Anterior cingulate cortex (tissue), 58 donors: Measurements from ENCODE around the gene HPN.
"Not testable (repeated sequence)": the region's sequence is repeated elsewhere in the genome, so short reads cannot be mapped to it uniquely, and the experiment has no call there.

Source experiments
- DNase-seq, 58 donors: peaks; one replicate each; lab custom pipeline; 2025; lab: John Stamatoyannopoulos, UW

Gene HPN

GRCh38 chr19:35041548-35042055, at the start of gene HPN:
Gene HPN, plus strand, starts transcription at chr19:35041721. Its CDS starts 786 bp downstream, at chr19:35042507.
- no peak for DNase-seq

GRCh38 chr19:34992582-34992981, 48.9 kb upstream of the HPN start:
- not testable (repeated sequence) for DNase-seq

GRCh38 chr19:34994286-34994642, 47.3 kb upstream of the HPN start:
- no peak for DNase-seq

GRCh38 chr19:34994643-34995541, 46.6 kb upstream of the HPN start:
- DNase-seq, result no peak

- no peak for DNase-seq
Measured at GRCh38 chr19:34995551-34995950, 46.0 kb upstream of the HPN start.

GRCh38 chr19:34997071-34997617, 44.4 kb upstream of the HPN start:
- no peak for DNase-seq

- DNase-seq, result not testable (repeated sequence)
Measured at GRCh38 chr19:34998224-34998623, 43.3 kb upstream of the HPN start.

GRCh38 chr19:34998777-34999497, 42.6 kb upstream of the HPN start:
- DNase-seq, result peak in 1 of 58 donors; percentile 11

- DNase-seq, result peak in 57 of 58 donors; percentile 25 to 86 (median 72)
Measured at GRCh38 chr19:34999498-35000337, 41.8 kb upstream of the HPN start, which contains the start of gene GRAMD1A. Gene GRAMD1A, plus strand, starts transcription at chr19:35000323. Its CDS starts 156 bp downstream, at chr19:35000479.

GRCh38 chr19:35000338-35000646, 41.2 kb upstream of the HPN start:
- peak in 2 of 58 donors; percentile 44 to 60 for DNase-seq

- DNase-seq, result peak in 8 of 58 donors; percentile 10 to 68 (median 22)
Measured at GRCh38 chr19:35000647-35001501, 40.6 kb upstream of the HPN start.

- DNase-seq, result no peak
Measured at GRCh38 chr19:35002037-35002535, 39.4 kb upstream of the HPN start.

GRCh38 chr19:35004517-35005255, 36.8 kb upstream of the HPN start:
- no peak for DNase-seq

- no peak for DNase-seq
Measured at GRCh38 chr19:35005256-35005977, 36.1 kb upstream of the HPN start.

- DNase-seq, result not testable (repeated sequence)
Measured at GRCh38 chr19:35006007-35006341, 35.5 kb upstream of the HPN start.

GRCh38 chr19:35006342-35006998, 35.1 kb upstream of the HPN start:
- no peak for DNase-seq

- DNase-seq, result no peak
Measured at GRCh38 chr19:35006999-35007365, 34.5 kb upstream of the HPN start.
